ENCODE results near the gene VDR.

Gene VDR

DNA sequence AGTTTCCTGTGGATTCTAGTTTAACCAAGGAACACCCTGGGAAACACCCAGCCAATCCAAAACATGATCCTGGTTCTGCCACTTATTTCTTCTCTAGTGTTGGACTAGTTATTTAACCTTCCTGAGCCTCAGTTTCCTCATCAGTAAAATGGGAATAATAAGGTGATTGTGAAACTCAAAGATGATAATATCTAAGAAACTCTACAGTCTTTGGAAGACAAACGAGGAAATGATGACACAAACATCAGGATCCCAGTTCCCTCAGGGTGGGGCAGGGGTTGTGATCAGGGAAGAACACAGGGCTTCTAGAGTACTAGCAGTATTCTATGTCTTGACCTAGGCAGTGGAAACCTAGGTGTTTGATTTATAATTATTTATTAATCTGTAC lies 40.5 kb upstream of the VDR start:
- H3K27ac ChIP-seq = peak overlapping the region; percentile 45
- no peak for TF ChIP-seq ZFX (IDR thresholded peaks at IDR 0.05)

DNA sequence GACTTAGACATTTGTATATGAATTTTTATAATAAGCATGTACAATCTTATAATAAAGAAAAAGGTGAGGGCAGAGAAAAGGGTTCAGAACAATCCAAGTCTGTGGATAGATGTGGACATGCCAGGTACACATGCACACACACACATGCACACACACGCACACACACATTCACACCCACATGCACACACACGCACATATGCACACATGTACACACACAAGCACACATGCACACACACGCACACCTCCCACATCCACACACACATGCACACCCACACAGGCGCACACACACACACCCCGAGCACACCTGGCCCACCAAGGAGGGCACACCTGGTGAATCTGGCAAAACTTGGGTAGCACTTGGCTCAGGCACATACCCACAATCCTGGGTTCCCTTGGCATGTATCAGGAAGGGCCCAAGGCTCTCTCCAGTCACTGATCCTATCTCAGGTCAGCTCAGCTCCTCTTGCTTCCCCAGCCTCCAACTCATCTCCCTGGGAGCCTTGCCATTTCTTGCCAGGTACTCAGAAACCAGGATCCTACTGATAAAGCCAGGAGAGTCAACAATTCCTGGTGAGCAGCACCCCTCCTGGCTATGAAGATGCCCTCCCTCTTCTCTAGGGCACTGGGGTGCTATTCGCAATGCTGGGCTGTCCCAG lies 40.0 kb upstream of the VDR start:
- peak overlapping the region; percentile 45 for H3K27ac ChIP-seq
- no peak for TF ChIP-seq CTCF (conservative IDR thresholded peaks at IDR 0.05)
- no peak for TF ChIP-seq ZFX (IDR thresholded peaks at IDR 0.05)

- TF ChIP-seq ZFX (IDR thresholded peaks at IDR 0.05) (no peak), CTCF (conservative IDR thresholded peaks at IDR 0.05) (no peak)
- peak overlapping the region; percentile 24 for H3K27ac ChIP-seq
Measured at GRCh38 chr12:47943623-47944340, 39.0 kb upstream of the VDR start.

- peak overlapping the region; percentile 24; the same call in 1 of the 2 replicates for H3K27ac ChIP-seq
- TF ChIP-seq CTCF (conservative IDR thresholded peaks at IDR 0.05) (peak; percentile 8; the same call in 1 of the 2 replicates), ZFX (IDR thresholded peaks at IDR 0.05) (no peak)
Measured at GRCh38 chr12:47942614-47943225, 37.9 kb upstream of the VDR start.

GRCh38 chr12:47941871-47942613 lies 37.2 kb upstream of the VDR start:
- no peak; the same call in 1 of the 2 replicates for TF ChIP-seq CTCF (conservative IDR thresholded peaks at IDR 0.05)
- TF ChIP-seq ZFX (IDR thresholded peaks at IDR 0.05) = no peak
- H3K27ac ChIP-seq = no peak overlapping the region

GRCh38 chr12:47941475-47941780 lies 36.6 kb upstream of the VDR start:
- TF ChIP-seq CTCF (conservative IDR thresholded peaks at IDR 0.05) = no peak
- no peak for TF ChIP-seq ZFX (IDR thresholded peaks at IDR 0.05)
- no peak overlapping the region for H3K27ac ChIP-seq

GRCh38 chr12:47940773-47941474 lies 36.1 kb upstream of the VDR start:
- TF ChIP-seq ZFX (IDR thresholded peaks at IDR 0.05) = no peak
- TF ChIP-seq CTCF (conservative IDR thresholded peaks at IDR 0.05) = no peak
- no peak overlapping the region for H3K27ac ChIP-seq

All from C4-2B (cell line).